ENCODE results near the gene MVK. TPM values are rescaled to one million over a fixed set of nuclear protein-coding genes. Genes with fewer than 3 reads are reported as not detected.

The MVK gene
- total and polyA plus RNA-seq, 2 of the 4 experiments (the other 2 are of a cell fraction): 6.6 to 11.5 TPM

- no peaks in the 10 kb centered on the region for H4K20me1 ChIP-seq (ENCODE audit: insufficient read depth, low read length)
- H2AK5ac ChIP-seq (ENCODE audit: low read depth, low read length): no peak overlapping the region
- dilution Hi-C loops (cut with HindIII; ENCODE audit: low sequenced_read_pairs, unreplicated experiment) (no loop called here), in situ Hi-C loops (cut with MboI; ENCODE audit: low sequenced_read_pairs) (no loop called here), intact Hi-C loops (cut with micrococcal nuclease) (no loop called here)
- no peak overlapping the region for H3K18ac ChIP-seq (ENCODE audit: low read depth, low read length)
- H2BK15ac ChIP-seq (ENCODE audit: low read depth, low read length): no peak overlapping the region
- H3K36me3 ChIP-seq (ENCODE audit: control insufficient read depth, insufficient read depth, low read length): no peaks in the 10 kb centered on the region
- H3K14ac ChIP-seq (replicated peaks; ENCODE audit: low read depth, low read length): no peak overlapping the region
- H4K5ac ChIP-seq (ENCODE audit: low read depth, low read length): no peak overlapping the region
- POLR2A ChIA-PET (ENCODE audit: unreplicated experiment): no interaction called here
- H3K27me3 ChIP-seq (ENCODE audit: control insufficient read depth, insufficient read depth, low read length): peaks cover 46% of the 10 kb centered on the region
- no peak overlapping the region for H2BK120ac ChIP-seq (ENCODE audit: low read depth, low read length)
- no TSS peak for BruUV-seq (replicated peaks)
- no peaks in the 10 kb centered on the region for H3K9me3 ChIP-seq (ENCODE audit: control insufficient read depth, insufficient read depth, low read length)
- no peaks in the 10 kb centered on the region for H3K4me1 ChIP-seq (ENCODE audit: control insufficient read depth, insufficient read depth, low read length)
- TF ChIP-seq RAD21 (IDR thresholded peaks at IDR 0.05; ENCODE audit: low read length) (no peak), BHLHE40 (IDR thresholded peaks at IDR 0.05; ENCODE audit: low read depth, low read length) (no peak), NFE2L2 (IDR thresholded peaks at IDR 0.05; ENCODE audit: low read depth, low read length) (no peak), RCOR1 (IDR thresholded peaks at IDR 0.05; ENCODE audit: insufficient replicate concordance, low read length) (no peak), POLR2A (IDR thresholded peaks at IDR 0.05; ENCODE audit: low read depth, low read length) (no peak), USF2 (IDR thresholded peaks at IDR 0.05; ENCODE audit: low read depth, low read length) (no peak), FOS (IDR thresholded peaks at IDR 0.05; ENCODE audit: low read depth, low read length) (no peak), CHD1 (IDR thresholded peaks at IDR 0.05; ENCODE audit: low read depth, low read length) (no peak), MXI1 (IDR thresholded peaks at IDR 0.05; ENCODE audit: borderline replicate concordance, low read depth, low read length) (no peak), MAZ (IDR thresholded peaks at IDR 0.05; ENCODE audit: borderline replicate concordance, low read depth, low read length) (no peak), CEBPB (IDR thresholded peaks at IDR 0.05; ENCODE audit: low read depth, low read length) (no peak), MAFK (IDR thresholded peaks at IDR 0.05; ENCODE audit: low read depth, low read length) (no peak), ELK1 (IDR thresholded peaks at IDR 0.05; ENCODE audit: borderline replicate concordance, low read depth, low read length) (no peak), RFX5 (IDR thresholded peaks at IDR 0.05; ENCODE audit: low read depth, low read length) (no peak)
- H3K27ac ChIP-seq (ENCODE audit: insufficient read depth, low read length): no peak overlapping the region
- no peak overlapping the region for H4K8ac ChIP-seq (ENCODE audit: low read depth in 2 of 2, low read length in 2 of 2)
- no peaks in the 10 kb centered on the region for H3K79me1 ChIP-seq (ENCODE audit: low read depth in 1 of 2, low read length in 2 of 2)
- no peak overlapping the region for H3K56ac ChIP-seq (ENCODE audit: extremely low read depth, insufficient read depth, low read length)
- no CpG with 5 or more reads among the region's 6 CpGs for WGBS, 2 experiments (ENCODE audit: extremely low coverage in 2 of 2, insufficient read length in 1 of 2)
- no peak overlapping the region for H2AFZ ChIP-seq (replicated peaks; ENCODE audit: low read length, poor library complexity)
- no peak overlapping the region for H2BK20ac ChIP-seq (ENCODE audit: low read depth, low read length)
- DNase-seq (no peak), ATAC-seq (ENCODE audit: low read depth) (no peak)
- H3K9me1 ChIP-seq (ENCODE audit: insufficient read depth, low read length): no peaks in the 10 kb centered on the region
- H2AK9ac ChIP-seq (replicated peaks; ENCODE audit: low read depth, low read length, poor library complexity): no peak overlapping the region
- H3K4me3 ChIP-seq (ENCODE audit: insufficient read depth, low read depth, low read length): no peak overlapping the region
- no peak overlapping the region for H3K9ac ChIP-seq (ENCODE audit: low read depth, low read length)
- H4K91ac ChIP-seq (ENCODE audit: insufficient read depth, low read depth, low read length): no peak overlapping the region
- CTCF ChIA-PET: no interaction called here
- H3K23ac ChIP-seq (ENCODE audit: low read depth, low read length): no peak overlapping the region
- H2BK5ac ChIP-seq (ENCODE audit: low read depth, low read length, poor library complexity, severe bottlenecking): no peak overlapping the region
- H3K4ac ChIP-seq (ENCODE audit: low read depth, low read length): no peak overlapping the region
- no peak overlapping the region for H3K4me2 ChIP-seq (ENCODE audit: low read depth, low read length)
These were observed 22.5 kb upstream of the MVK start for GRCh38 chr12:109551108-109551507.
